Activated CD4-positive, CD25-positive, alpha-beta regulatory T cell treated with anti-CD3 and anti-CD28 coated beads, Interleukin-2, amount 50 U/mL, for 72 hours (primary cell): Measurements from ENCODE around the gene CWC25.

Source experiments
- DNase-seq: peaks from one replicate; pipeline ENCODE4 v3.0.0; 2021

The CWC25 gene

DNA sequence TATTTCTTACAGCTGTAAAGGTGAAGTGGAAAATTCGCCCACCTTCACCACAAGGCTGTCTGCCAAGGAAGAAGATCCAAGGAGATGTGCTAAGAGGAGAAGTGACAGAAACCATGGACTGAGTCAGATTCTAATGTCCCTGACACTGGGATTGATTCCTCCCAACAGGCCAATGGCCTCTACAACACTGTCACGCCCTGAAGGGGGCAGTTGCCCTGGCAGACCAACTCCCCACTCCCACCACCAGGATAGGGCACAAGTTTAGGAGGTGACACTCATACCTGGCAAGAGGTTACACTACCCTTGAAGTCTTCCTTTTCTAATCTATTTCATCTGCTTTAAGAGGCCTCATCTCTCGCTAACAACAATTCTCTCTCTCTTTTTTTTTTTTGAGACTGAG is 41.9 kb downstream of the CWC25 start:
- no peak for DNase-seq

DNA sequence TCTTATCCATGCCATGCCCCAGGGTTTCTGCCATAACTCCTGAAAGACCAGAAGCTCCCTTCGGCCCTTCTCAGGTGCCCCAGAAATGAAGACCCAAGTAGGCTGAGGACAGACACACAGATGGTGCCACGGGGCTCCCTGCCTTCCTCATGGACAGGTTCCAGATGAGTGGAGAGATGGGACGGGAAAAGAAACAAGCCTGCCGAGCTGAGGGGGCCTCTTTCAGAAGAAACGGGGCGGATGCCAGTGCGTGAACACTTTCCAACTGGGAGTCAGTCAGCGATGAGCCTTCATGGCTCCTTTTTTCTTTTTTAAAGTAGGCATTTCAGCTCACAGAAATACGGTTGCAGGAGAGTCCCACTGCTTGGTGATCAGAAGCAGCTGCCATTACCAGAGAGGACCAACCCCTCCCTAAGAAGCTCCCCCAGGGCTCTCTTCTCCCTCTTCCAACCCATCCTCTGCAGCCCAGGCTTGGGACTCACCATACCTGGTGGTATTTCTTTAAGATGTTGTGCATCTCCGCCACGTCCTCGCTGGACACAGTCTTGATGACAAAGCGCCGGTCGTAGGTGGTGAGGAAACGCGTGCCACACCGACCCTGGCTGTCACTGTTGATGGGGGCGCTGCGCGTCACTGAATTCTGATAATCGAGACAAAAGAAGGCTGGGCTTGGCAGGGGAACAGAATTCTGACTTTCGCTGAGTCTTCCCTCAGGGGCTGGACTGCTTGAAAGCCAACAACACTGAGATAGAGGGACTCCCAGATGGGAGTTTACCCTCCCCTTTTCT is 45.0 kb downstream of the CWC25 start:
- no peak for DNase-seq

DNA sequence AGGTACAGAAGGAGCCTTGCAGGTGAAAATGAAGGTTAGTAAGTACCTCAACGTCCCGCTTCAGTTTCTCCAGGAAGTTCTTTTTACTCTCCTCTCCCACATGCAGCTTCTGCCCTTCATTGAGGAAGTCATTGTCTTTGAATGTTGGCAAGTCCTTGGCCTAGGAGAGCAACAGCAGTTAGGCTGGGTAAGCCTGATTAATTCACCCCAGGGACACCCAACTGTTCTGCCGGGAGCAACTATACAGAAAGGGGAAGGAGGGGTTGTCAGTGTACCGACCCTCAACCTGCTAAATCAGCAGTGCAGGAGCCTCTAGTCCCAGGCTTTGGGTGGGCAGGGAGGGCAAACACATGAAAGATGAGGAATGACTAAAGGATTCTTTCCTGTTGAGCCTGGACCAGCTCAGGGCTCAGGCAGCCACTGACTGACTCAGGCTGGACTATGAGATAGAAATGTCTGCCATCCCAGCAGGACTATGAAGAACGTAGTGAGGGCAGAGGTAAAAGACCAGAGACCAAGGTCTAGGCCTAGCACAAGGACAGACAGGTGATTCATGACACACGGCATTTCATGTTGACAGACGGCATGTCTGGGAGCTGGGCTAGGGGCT is 47.4 kb downstream of the CWC25 start:
- DNase-seq, result no peak

GRCh38 chr17:38773258-38773657 is 51.9 kb downstream of the CWC25 start:
- DNase-seq, result no peak

DNA sequence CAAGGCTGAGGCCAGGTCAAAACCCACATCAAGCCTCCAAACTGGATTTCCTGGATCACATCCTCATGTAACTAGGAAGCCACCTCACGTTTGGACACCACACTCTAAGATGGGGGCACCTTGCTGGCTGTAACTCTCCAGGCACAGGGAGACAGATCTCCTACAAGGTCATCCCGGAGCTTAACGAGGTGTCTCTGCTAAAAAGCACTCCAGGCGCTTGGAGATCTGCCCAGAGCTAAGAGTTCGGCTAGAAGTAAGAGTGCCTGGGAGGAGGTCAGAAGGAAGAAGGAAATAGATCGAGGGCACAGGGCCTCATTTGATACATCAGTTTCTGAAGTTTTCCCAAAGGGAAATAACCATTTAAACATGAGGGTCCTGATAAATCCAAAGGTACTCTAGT is 56.7 kb downstream of the CWC25 start:
- no peak for DNase-seq

- no peak for DNase-seq
Observed at GRCh38 chr17:38766341-38766740, 58.8 kb downstream of the CWC25 start.

GRCh38 chr17:38762231-38762630 is 62.9 kb downstream of the CWC25 start:
- no peak for DNase-seq

- DNase-seq, result no peak
Observed at GRCh38 chr17:38761612-38762011, 63.5 kb downstream of the CWC25 start.

DNA sequence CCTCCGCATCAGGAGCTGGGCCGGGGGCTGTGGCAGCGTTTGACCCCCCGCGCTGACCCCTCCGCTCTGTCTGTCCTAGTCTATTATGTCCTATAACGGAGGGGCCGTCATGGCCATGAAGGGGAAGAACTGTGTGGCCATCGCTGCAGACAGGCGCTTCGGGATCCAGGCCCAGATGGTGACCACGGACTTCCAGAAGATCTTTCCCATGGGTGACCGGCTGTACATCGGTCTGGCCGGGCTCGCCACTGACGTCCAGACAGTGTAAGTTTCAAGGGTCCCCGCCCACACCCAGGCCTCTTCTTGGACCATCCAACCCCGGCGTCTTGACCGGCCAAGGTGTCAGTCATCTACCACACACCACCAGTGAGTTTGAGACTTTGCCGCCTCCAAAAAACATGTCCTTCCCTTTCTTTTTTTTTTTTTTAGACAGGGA is 72.0 kb downstream of the CWC25 start:
- no peak for DNase-seq

- DNase-seq, result peak; percentile 88
Observed at GRCh38 chr17:38752308-38753070, 72.6 kb downstream of the CWC25 start, which contains the start of gene PSMB3. Gene PSMB3, plus strand, starts transcription at chr17:38752741. Its CDS starts 86 bp downstream, at chr17:38752827.

DNA sequence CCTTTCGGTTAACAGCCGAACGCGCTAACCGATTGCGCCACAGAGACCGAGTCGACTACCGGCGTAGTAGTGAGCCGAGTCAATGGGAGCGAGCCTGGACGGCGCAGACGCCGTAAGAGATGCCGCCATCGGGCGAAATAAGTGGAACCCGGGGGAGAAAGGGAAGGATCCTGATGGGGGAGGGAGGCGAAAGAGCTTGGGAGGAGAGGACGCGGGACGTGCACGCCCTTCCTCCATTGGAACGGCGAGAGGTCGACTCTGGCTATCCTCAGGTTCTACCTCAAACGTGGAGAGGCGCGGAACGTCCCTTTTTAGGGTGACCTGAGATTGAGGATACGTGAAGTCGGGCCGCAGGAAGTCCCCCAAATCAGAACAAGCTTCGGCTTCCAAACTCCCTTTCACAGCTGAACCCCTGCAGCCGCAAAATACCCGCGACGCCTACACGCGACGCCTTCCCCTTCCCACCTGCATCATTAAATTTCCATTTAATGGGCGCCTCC is 73.3 kb downstream of the CWC25 start:
- peak; percentile 93 for DNase-seq

- no peak for DNase-seq
Observed at GRCh38 chr17:38751144-38751807, 73.8 kb downstream of the CWC25 start.
